Motor neuron (in vitro differentiated cells): ENCODE measurements around the gene ANKS6. TPM values are rescaled to one million over a fixed set of nuclear protein-coding genes. Genes with fewer than 3 reads are reported as not detected.

Experiments
- ATAC-seq, 8 experiments: fragments of 200-7000 bp; cut with Tn5 transposase; replicated peaks in 6 of 8; 2 replicates each; pipeline ENCODE4 v1.8.0; 2021; ENCODE audit warnings: mild to moderate bottlenecking in 8 of 8, moderate library complexity in 8 of 8
- H3K27ac ChIP-seq, 2 donors: fragments of 250-450 bp; sonication (Bioruptor Pico); 2 replicates each; pipeline ENCODE4 v1.9.0; 2021; ENCODE audit warnings: antibody characterized with exemption in 2 of 2, mild to moderate bottlenecking in 2 of 2, moderate library complexity in 1 of 2
- H3K4me1 ChIP-seq, 2 donors: fragments of 250-450 bp; sonication (Bioruptor Pico); replicated peaks in 1 of 2; 2 replicates each; pipeline ENCODE4 v1.6.1; 2021; ENCODE audit warnings: antibody characterized with exemption in 2 of 2, mild to moderate bottlenecking in 2 of 2, moderate library complexity in 1 of 2
- H3K4me3 ChIP-seq, 5 donors: fragments of 250-450 bp; sonication (Bioruptor Pico); 2 replicates each; pipeline ENCODE4 v1.9.0; 2021; ENCODE audit warnings: antibody characterized with exemption in 5 of 5, mild to moderate bottlenecking in 5 of 5, moderate library complexity in 4 of 5
- WGBS, 10 experiments: fragments of 450-650 bp; shearing (Covaris generic); methylation state at CpG; one replicate each; pipeline ENCODE4 v1.0.0; 2022; 5-methylcytosine and 5-hydroxymethylcytosine counted together
- in situ Hi-C, 9 experiments: fragments of 400-800 bp; cut with MboI; loops; one replicate each; pipeline ENCODE4 v1.15.0; 2021; ENCODE audit warnings: low sequenced_read_pairs in 9 of 9, low pct_unique_long_range_greater_than_20kb in 2 of 9; ENCODE audit not compliant: unreplicated experiment in 9 of 9
- total RNA-seq, 8 experiments: library from RNA; unstranded; fragments of 300-600 nt; gene quantifications; 2 replicates each; pipeline versions ENCODE4 v1.2.3 to v1.2.4, GENCODE V29; 2022

Gene ANKS6
- total RNA-seq, 8 experiments from 2014 or later, result 2.8 to 28.4 (median 6.8) TPM

GRCh38 chr9:98708933-98709911, 87.1 kb downstream of the ANKS6 start, which contains the start of gene GABBR2:
Gene GABBR2, minus strand, starts transcription at chr9:98708935. Its CDS starts 198 bp downstream, at chr9:98708737.
- Histone ChIP-seq H3K4me1 (peaks cover 0 to 6% of the 10 kb centered on the region in 2 donors), H3K4me3 (peak within 1 kb of the TSS; percentile 50 to 80 (median 58)), H3K27ac (peak within 1 kb of the TSS; percentile 23 to 48)
- peak; percentile 6 to 60 (median 44) for ATAC-seq
- in situ Hi-C loops, result loop anchor here in 4 of 9 experiments (25.0 kb wide), 2 partner anchors 97 to 397 kb away; no protein-coding TSS in a partner anchor
- WGBS, 10 experiments, result 0% methylated on average over 26 of the region's 111 CpGs; no CpG with 5 or more reads in 9 of the 10 experiments

GRCh38 chr9:98708103-98708932, 88.0 kb downstream of the ANKS6 start:
- Histone ChIP-seq H3K4me1 (peaks cover 0 to 6% of the 10 kb centered on the region in 2 donors), H3K27ac (peak overlapping the region; percentile 23 to 48), H3K4me3 (peak overlapping the region; percentile 50 to 80 (median 58))
- in situ Hi-C loops, result loop anchor here in 4 of 9 experiments (25.0 kb wide), 2 partner anchors 96 to 396 kb away; no protein-coding TSS in a partner anchor
- 0% methylated on average over 2 of the region's 89 CpGs; no CpG with 5 or more reads in 9 of the 10 experiments for WGBS, 10 experiments
- peak in 5 of 8 experiments; percentile 0 to 12 (median 2) for ATAC-seq

- ATAC-seq, result peak; percentile 82 to 93 (median 86)
- no peak overlapping the region for H3K27ac ChIP-seq
- 0 to 3% (median 0%) methylated on average over 6 to 16 of the region's 79 CpGs; no CpG with 5 or more reads in 7 of the 10 experiments for WGBS, 10 experiments
- H3K4me3 ChIP-seq, result peak overlapping the region; percentile 50 to 80 (median 58)
- in situ Hi-C loops, result loop anchor here in 4 of 9 experiments (25.0 kb wide), 2 partner anchors 95 to 395 kb away; no protein-coding TSS in a partner anchor
- H3K4me1 ChIP-seq, result peaks cover 0 to 6% of the 10 kb centered on the region in 2 donors
Measured at GRCh38 chr9:98707166-98708102, 88.9 kb downstream of the ANKS6 start.

DNA sequence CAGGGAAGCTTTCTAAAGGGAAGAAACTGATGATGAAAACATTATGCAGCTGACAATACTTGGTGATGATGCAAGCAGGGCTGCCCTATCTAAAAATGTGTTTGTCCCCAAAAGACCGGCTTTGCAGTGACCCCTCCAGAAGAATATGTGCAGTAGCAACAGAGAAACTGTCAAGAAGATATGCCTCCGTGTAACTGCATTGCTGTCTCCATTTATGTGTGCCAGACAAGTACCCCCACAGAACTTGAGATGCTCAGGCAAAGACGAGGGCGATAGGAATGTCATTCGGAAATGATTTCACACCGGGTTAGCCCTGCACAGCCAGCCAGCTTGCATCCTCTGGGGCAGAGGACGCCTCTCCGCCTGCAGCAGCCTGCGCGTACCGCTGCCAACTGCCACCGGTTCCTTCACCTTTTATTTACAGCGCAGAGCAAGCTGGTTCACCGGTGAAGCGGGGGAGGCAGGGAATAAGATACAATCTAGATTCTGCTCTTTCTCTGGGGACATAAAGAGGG, 89.6 kb downstream of the ANKS6 start:
- peaks cover 0 to 6% of the 10 kb centered on the region in 2 donors for H3K4me1 ChIP-seq
- peak overlapping the region; percentile 50 to 80 (median 58) for H3K4me3 ChIP-seq
- WGBS, 10 experiments, result 0 to 50% (median 2%) methylated on average over 1 to 10 of the region's 15 CpGs; no CpG with 5 or more reads in 1 of the 10 experiments
- no peak overlapping the region for H3K27ac ChIP-seq
- in situ Hi-C loops, result loop anchor here in 4 of 9 experiments (25.0 kb wide), 2 partner anchors 94 to 394 kb away; no protein-coding TSS in a partner anchor
- ATAC-seq, result peak in 7 of 8 experiments; percentile 3 to 48 (median 37)

DNA sequence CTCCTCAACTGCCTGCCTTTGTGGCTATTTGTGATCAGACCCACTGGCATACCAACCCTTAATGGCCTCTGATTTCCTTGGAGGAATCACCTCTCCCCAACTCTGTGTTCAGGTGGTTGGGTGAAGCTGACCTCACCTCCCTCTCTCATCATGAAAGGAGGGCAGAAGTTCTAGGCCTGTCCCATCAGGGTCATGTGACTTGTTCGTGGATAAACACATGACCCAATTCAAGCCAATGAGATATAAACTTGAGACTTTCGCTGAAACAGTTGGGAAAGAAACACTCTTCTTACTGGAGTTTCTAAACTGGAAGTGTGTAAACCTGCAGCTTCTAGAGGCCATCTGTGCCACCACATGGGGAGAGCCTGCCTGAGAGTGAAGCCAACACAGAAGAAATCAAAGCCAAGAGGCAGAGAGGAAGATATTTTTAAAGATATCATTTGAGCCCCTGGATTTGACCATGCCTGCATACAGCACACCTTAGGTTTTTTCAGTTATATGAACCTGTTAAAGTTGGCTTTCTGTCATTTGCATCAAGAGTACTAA, 93.4 kb downstream of the ANKS6 start:
- Histone ChIP-seq H3K4me3 (no peak overlapping the region), H3K27ac (no peak overlapping the region), H3K4me1 (peaks cover 0 to 6% of the 10 kb centered on the region in 2 donors)
- in situ Hi-C loops, result loop anchor here in 4 of 9 experiments (25.0 kb wide), 2 partner anchors 91 to 391 kb away; no protein-coding TSS in a partner anchor
- no peak for ATAC-seq
- 0 to 100% (median 54%) methylated on average over 1 to 2 of the region's 2 CpGs; no CpG with 5 or more reads in 1 of the 10 experiments for WGBS, 10 experiments

GRCh38 chr9:98702340-98702739, 94.0 kb downstream of the ANKS6 start:
- no peak overlapping the region for H3K27ac ChIP-seq
- ATAC-seq, result no peak
- WGBS, 10 experiments, result 65 to 95% (median 72%) methylated on average over 1 to 6 of the region's 8 CpGs; no CpG with 5 or more reads in 4 of the 10 experiments
- H3K4me3 ChIP-seq, result no peak overlapping the region
- in situ Hi-C loops, result loop anchor here in 4 of 9 experiments (25.0 kb wide), 2 partner anchors 90 to 390 kb away; no protein-coding TSS in a partner anchor
- peaks cover 0 to 6% of the 10 kb centered on the region in 2 donors for H3K4me1 ChIP-seq

DNA sequence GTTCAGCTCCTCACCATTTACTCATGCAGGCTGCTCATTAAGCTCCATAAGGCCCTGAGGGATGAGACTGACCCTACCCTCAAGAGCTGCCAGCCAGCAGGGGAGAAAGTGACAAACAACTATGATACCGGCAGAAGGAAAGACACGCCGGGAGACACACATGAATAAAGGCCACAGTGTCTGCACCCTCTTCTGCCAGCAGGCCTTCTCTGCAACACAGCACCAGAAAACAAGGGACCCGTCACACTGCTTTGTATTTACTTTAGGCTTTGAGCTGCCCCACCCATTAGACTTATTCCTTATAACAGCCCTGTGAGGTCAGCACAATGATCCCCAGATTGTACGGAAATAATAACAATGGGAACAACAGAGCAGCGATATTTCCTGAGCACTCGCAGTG, 94.8 kb downstream of the ANKS6 start:
- in situ Hi-C loops, result loop anchor here in 4 of 9 experiments (25.0 kb wide), 2 partner anchors 89 to 389 kb away; no protein-coding TSS in a partner anchor
- no peak overlapping the region for H3K27ac ChIP-seq
- peaks cover 0 to 5% of the 10 kb centered on the region in 2 donors for H3K4me1 ChIP-seq
- WGBS, 10 experiments, result 69 to 93% (median 82%) methylated on average over 1 to 6 of the region's 7 CpGs; no CpG with 5 or more reads in 4 of the 10 experiments
- H3K4me3 ChIP-seq, result no peak overlapping the region
- no peak for ATAC-seq

DNA sequence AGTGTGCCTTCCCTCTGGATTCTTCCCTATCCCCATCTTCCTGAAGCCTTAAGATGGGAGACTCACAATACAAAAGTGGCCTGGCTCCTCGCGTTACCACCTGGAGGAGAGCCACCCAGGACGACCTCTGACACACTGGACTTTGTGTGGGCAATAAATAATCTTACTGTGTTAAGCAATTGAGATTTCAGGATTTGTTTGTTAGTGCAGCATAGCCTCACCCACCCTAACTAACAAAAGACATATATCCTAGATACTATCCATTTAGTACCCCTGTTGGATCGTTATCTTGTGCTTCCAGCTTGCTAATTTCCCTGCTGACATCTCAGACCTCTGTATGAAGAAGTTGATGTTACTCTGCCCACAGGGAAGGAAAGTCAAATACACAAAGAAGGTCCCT, 95.6 kb downstream of the ANKS6 start:
- in situ Hi-C loops, result loop anchor here in 4 of 9 experiments (25.0 kb wide), 2 partner anchors 88 to 388 kb away; no protein-coding TSS in a partner anchor
- no peak for ATAC-seq
- H3K4me1 ChIP-seq, result no peaks in the 10 kb centered on the region
- 0 to 80% (median 48%) methylated on average over 1 to 4 of the region's 4 CpGs; no CpG with 5 or more reads in 2 of the 10 experiments for WGBS, 10 experiments
- H3K27ac ChIP-seq, result no peak overlapping the region
- H3K4me3 ChIP-seq, result no peak overlapping the region

DNA sequence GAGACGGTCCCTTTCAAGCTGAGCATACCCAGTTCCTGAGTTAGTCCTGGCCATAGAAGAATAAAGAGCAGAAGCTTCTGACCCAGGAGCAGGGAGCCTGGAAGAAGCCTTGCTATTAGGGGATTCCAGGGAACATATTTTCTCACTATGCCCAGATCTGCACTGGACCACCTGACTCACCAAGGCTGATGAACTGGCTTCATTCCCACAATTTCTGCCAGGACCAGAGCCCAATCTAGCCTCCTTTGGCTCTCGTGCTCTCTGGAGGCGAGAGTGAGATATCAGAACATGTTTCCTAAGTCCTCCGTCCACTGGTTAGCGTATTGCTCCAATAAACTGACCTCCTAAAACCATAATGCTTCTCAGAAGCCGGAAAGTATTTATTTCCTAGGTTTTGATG, 97.5 kb downstream of the ANKS6 start:
- no peak for ATAC-seq
- no peaks in the 10 kb centered on the region for H3K4me1 ChIP-seq
- in situ Hi-C loops, result no loop called here
- 50 to 100% (median 86%) methylated on average over 1 to 4 of the region's 6 CpGs; no CpG with 5 or more reads in 4 of the 10 experiments for WGBS, 10 experiments
- no peak overlapping the region for H3K27ac ChIP-seq
- no peak overlapping the region for H3K4me3 ChIP-seq

GRCh38 chr9:98694943-98695342, 101.4 kb downstream of the ANKS6 start:
- H3K4me1 ChIP-seq, result no peaks in the 10 kb centered on the region
- H3K27ac ChIP-seq, result no peak overlapping the region
- ATAC-seq, result no peak
- in situ Hi-C loops, result no loop called here
- WGBS, 10 experiments, result 40 to 92% (median 40%) methylated on average over 1 to 2 of the region's 2 CpGs; no CpG with 5 or more reads in 5 of the 10 experiments
- H3K4me3 ChIP-seq, result no peak overlapping the region

DNA sequence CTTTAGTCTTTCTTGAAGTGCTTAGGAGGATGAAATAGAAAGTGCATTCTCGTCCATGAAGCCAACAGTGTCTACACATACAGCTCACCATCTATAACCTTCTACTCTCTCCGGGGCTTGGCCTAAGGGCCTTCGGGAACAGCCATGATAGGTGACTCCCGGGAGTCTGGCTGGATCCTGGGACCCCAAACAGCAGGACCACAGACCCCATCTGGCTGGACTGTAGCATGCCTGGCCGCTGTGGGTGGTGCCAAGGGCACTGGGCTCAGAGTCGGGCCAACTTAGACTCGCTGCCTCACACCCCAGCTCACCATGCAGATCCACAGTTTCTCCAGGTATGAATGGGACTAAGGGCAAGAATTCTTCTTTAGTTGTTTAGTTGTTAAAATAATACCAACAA, 104.0 kb downstream of the ANKS6 start:
- in situ Hi-C loops, result no loop called here
- no peak overlapping the region for H3K4me3 ChIP-seq
- WGBS, 10 experiments, result 72 to 82% (median 78%) methylated on average over 1 to 6 of the region's 7 CpGs; no CpG with 5 or more reads in 6 of the 10 experiments
- no peak overlapping the region for H3K27ac ChIP-seq
- H3K4me1 ChIP-seq, result no peaks in the 10 kb centered on the region
- ATAC-seq, result no peak
